DLD1 (cell line): ENCODE results near the gene GHR.

Experiments used
- in situ Hi-C: cut with HindIII; loops from 2 replicates; pipeline ENCODE4 v1.10.0; 2017; ENCODE audit warnings: low sequenced_read_pairs

Gene GHR

GRCh38 chr5:42461507-42461906, 38.3 kb downstream of the GHR start:
- in situ Hi-C loops, result no loop called here

- in situ Hi-C loops, result no loop called here
Measured at GRCh38 chr5:42462083-42462482, 38.8 kb downstream of the GHR start.

GRCh38 chr5:42467572-42467971, 44.3 kb downstream of the GHR start:
- in situ Hi-C loops, result no loop called here

DNA sequence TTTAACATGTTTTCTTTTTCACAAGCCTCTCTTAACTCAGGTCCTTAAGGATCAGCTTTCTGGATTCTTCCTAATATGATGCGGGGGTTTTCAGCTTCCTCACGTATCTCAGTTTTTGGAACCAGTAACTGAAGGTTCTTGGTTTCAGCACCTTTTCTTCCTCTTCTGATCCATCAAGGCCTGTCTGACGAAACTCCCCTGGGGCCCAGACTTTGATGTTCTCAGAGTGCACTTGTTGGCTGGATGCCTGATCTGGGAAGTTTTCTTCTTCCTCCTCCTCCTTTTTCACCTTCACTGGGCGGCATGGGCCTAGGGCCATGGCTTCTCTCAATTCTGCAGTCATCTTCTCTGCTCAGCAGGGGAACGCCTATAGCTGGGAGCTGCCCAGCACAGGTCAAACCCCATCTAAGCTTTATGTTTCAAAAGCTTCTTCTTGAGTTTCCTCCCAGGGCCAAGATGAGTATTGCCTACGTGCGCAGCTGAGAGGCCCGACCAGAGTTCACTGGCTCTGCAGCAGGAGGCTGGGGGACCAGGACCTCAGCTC, 44.8 kb downstream of the GHR start:
- in situ Hi-C loops, result no loop called here

DNA sequence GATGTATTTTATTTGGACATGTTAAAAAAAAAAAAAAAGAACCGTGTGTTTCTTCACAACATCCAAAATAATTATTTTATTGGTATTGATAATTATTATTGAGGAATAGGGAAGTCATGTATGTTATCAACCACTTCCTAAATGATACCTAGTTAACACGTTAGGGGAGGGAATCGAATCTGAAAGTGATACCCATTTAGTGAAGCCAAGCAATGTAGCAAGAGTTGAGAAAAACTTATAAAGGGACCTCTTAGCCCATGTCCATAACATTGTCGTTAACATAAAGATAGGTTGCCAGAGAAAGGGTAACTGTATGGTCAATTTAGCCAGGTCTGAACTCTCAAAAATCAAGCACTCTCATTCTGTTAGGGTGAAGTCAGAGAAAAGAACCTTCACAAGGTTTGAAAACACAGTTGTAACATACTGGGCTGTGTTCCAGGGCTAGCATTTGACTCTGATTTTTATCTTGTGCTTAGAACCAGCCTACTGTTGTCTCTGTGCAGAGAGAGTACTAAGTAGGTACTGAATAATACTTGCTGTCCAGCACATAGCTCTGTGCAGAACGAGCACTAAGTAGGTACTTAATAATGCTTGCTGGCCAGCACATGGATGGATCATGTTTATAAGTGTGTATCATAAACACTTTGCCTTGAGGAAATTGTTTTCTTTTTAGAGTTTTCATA, 60.4 kb downstream of the GHR start:
- in situ Hi-C loops, result no loop called here

DNA sequence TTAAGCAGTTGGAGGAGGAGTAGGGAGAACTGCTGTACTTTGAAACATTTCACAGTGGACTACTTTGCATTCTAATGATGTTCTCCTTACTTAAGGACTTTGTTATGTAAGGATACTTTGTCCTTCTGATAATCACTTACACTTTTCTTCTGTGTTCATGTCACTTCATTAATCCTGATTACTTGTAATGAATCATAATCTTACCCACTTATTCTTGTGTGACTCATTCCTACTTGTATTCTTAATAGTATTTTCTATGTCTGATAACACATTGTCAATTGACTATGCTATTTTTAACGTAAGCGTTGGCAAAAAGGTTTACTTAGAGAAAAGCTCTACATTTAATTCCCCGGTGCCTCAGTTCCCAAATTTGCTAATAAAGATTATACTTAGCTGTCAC, 63.8 kb downstream of the GHR start:
- in situ Hi-C loops, result no loop called here

DNA sequence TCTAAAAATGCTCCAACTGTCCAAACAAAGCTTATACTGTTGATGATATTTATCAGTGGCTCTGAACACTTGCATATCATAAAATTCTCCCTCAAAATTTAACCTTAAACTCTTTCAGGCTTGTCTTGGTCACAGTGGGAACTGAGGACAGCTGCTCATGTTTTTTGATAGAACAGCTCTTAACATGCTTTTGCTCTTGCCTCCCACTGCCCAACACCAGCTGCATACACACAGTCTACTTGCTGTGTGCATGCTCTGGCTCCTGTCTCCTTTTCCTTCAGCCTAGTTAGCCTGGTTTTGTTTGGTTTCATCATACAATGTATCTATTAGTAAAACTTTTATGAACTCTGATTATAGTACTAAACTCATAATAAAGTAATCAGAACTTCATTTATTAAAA, 64.6 kb downstream of the GHR start:
- in situ Hi-C loops, result no loop called here

DNA sequence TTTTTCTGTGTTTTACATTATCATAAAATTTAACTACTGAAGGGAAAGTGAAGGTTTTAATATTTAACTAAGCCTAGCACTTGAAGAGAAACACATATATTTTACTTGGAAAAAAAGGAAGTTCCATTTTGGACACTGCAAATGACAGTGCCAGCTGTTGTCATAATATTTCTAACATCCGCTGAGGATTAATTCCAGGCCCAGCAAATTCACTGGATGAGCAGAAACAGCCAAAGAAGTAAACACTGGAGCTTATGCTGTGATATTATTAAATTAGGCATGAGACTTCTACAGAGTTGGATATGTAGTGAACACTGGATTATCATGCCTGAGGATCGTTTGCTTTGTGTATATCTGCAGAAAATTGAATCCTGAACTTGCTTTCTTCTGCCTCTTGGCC, 67.6 kb downstream of the GHR start:
- in situ Hi-C loops, result no loop called here

DNA sequence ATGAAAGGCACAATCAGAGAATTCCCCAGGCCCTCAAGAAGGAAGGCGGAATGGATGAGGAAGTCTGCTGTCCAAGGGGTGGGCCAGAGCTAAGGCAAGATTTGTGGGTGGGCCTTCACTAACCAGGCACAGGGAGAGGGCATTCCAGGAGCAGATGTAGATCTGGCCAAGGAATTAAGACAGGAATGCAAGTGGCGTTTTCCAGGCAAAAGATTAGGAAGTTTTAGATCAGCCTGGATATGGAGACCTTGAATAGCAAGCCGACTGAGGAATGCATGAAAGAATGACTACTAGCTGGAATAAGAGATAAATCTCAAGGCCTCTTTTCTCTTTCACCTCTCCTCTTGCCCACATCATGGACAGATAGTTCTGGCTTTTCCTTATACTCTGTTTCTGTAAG, 68.5 kb downstream of the GHR start:
- in situ Hi-C loops, result no loop called here

DNA sequence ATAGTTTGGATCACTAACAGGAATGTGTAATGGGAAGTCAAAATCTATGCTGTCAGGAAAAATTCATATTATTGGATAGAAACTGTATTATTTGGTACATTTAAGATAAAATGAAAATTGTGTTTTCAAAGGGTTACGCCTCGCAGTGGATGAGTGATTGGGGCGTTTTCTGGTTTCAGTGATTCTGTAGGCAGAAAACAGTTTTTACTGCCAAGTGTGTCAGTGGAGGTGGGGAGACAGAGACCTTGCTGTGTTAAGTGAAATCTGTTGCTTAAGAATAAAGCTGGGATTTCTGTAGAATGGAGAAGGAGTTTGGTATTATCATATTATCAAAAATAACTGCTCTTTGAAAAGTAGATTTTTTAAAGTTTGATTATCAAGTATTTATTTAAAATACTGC, 69.7 kb downstream of the GHR start:
- in situ Hi-C loops, result no loop called here

GRCh38 chr5:42494414-42494813, 71.2 kb downstream of the GHR start:
- in situ Hi-C loops, result no loop called here

GRCh38 chr5:42495914-42496313, 72.7 kb downstream of the GHR start:
- in situ Hi-C loops, result no loop called here

GRCh38 chr5:42496397-42497156, 73.3 kb downstream of the GHR start:
- in situ Hi-C loops, result no loop called here

DNA sequence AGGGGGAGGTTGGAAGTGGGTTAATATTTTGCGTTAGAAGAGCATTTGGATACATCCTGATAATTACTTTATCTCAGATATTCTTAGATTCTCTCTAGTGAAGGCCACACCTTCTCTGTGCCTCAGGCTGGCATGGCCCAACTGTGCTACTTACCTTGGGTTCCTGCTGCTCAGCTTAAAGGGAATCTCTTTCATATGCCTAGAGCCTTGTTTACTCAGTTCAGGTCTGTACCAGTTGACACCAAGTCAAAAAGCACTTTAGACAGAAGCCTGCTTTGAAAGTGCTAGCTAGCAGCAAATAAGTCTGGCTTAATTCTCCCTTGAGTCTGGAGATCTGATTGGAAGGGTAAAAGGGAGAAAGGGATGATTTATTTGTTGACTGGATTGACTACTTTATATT, 74.8 kb downstream of the GHR start:
- in situ Hi-C loops, result no loop called here

- in situ Hi-C loops, result no loop called here
Measured at GRCh38 chr5:42499016-42499415, 75.8 kb downstream of the GHR start.

GRCh38 chr5:42500003-42500599, 76.9 kb downstream of the GHR start:
- in situ Hi-C loops, result no loop called here

DNA sequence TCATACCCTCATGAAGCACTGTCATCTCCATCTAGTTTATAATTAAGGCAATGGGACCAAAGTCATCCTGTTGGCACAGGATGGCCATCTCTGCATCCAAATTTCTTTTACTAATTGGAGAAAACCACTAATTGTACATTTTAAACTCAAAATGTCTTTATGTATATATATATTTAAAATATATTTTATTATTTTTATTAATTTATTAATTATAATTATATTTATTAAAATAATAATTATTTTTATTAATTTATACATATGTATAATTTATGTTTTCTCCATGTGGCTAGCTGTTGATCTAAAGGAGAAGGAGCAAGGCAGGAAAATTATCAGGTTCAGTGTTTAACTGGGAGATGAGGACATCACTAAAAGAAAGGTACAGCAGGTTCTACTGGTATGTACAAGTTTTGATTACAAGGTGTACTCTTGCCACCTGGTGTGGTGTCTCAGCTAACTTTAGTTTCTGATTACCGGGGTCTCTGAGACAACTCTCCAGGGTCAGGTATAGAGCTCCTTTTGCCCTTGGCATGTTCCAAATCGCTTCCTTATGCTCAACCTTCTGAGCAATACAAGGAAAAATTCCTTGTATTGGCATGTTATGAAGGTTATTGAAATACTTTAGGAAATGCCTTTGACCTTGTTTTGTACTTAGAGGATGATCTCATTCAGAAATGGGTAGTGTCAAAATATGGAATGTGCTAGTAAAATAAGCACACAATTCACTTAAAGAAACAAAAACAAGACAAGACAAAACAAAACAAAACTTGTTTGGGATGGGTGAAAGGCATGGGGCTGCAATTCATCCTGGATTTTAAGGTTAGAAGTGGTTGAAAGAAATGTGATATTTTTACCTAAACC, 79.6 kb downstream of the GHR start:
- in situ Hi-C loops, result no loop called here

DNA sequence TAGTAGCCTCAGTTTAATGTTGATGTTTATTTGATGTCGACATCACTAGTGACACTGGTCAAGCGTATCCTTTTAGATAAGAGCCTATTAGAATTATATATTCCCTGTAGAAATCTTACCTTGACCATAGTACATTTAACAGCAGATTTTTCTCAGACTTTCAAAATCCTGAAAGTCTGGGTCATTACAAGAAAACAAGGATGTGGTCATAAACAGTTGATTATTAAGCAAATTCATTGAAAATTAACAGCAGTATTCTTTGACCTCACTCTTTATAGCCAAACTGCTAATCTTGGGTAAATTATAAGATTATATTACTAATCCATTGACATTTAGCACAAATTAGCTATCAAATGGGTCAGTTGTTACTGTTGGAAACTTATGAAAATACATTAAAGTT, 83.4 kb downstream of the GHR start:
- in situ Hi-C loops, result no loop called here

DNA sequence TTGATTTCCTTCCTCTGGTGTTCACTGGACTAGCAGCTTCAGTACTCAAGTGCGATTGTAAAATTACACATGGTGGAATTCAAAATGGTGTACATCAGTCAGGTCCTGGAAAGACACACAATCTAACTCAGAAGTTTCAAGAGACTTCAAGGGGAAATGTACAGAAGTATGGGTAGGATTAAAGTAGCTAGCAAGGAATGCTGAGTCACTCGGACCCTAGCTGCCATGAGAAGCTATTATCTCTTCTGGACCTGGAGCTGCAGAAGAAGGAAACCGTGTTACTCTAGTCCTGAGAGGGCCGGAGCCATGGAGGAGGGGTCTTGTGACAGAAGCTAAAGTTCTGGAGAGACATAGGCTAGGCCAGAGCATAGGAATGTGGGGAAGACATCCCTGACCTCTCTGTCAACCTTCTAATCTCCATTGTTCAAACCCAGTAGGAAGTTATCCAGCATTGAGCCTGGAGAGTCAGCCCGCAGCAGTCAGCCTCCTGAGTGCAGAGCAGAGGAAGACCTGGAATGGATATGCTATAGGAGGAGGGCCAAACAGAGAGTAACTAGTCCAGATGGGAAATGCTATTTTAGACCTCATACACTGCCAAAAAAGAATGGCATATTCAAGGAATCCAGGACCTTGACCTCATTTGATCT, 84.3 kb downstream of the GHR start:
- in situ Hi-C loops, result no loop called here

DNA sequence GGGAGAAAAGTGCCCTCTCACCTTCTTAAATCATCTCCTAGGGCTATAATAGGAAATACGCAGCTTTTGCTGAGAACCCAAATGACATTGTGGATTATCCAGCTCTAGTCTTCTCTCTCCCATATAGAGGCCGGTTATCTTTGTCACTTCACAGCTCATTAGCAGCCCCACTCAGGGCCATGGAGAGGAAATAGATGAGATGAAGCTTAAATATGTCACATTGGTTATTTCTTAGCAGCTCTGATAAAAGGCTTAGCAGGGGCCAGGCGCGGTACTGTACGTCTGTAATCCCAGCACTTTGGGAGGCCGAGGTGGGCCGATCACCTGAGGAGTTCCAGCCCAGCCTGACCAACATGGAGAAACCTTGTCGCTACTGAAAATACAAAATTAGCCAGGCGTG, 90.0 kb downstream of the GHR start:
- in situ Hi-C loops, result no loop called here

GRCh38 chr5:42514754-42515153, 91.5 kb downstream of the GHR start:
- in situ Hi-C loops, result no loop called here
